CD4-positive, alpha-beta T cell treated with Interleukin-6 for 4 hours (primary cell): ENCODE results near the gene D2HGDH.
"Not testable (repeated sequence)": the region's sequence is repeated elsewhere in the genome, so short reads cannot be mapped to it uniquely, and the experiment has no call there.

Experiments
- DNase-seq: peaks from one replicate; pipeline ENCODE4 v3.0.0-alpha.2; 2020; ENCODE audit warnings: mixed read lengths

The D2HGDH gene

DNA sequence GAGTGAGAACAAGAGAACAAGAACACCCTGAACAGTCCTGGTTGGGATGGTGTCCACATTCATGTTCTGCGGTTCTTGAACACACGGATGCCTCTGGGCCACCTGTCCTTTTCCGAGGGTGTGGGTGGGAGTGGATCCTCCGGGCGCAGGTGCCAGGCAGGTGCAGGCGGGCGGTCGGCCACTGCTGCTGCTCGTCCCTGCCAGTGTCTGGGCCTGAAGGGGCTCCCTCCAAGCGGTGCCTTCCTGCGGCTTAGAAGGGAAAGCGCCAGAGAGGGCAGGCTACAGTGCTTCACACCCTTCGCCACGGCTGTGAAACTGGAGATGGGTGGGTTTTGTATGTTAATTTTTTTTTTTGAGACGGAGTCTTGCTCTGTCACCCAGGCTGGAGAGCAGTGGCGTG, 8.0 kb upstream of the D2HGDH start:
- no peak for DNase-seq

DNA sequence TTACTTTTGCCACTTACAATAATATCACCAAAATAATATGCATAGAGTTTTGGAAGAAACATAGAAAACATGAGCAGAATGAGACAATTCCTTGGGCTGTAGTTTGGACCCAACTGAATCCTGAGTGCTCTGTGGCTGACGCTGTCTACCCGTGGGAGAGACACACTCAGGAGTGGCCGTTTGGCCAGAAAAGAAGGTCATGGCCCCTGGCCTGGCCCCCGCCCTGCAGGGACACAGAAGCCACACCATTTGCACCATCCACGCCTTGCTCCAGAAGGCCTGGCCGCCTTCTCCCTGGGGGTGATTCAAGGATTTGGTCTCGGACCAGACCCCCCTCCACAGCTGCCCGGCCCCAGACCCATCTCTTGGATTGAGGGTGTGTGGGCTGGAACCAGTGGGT, 6.4 kb upstream of the D2HGDH start:
- DNase-seq, result no peak

DNA sequence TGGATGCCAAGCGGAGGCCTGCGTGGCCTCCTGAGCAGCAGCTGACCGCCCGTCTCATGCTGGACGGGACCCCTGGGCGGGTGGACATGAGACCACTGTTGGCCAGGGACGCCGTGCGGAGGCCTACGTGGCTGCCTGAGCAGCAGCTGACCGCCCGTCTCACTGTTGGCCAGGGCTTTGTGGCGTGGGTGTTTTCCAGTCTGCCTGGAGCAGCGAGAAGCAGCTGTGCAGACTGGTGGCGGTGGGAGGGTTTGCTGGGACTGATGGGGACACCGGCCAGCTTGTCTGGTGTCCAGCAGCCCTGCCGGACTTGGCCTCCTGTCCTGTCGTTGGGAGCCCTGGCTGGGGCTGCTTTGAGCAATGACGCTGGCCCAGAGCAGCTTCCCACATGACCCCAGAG, 5.8 kb upstream of the D2HGDH start:
- no peak for DNase-seq

DNA sequence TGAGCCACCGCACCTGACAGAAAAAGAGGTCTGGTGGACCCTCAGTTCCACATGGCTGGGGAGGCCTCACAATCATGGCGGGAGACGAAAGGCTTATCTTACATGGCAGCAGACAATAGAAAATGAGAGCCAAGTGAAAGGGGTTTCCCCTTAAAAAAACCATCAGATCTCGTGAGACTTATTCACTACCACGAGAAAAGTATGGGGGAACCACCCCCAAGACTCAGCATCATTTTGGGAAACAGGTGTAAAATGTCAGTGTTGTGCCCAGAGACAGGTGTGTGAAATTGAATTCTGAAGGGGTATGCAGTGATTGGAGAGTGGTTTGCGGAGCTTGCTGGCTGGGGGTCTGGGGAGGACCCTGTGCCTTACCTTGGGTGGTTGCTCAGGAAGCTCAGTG, 4.6 kb upstream of the D2HGDH start:
- DNase-seq, result no peak

DNA sequence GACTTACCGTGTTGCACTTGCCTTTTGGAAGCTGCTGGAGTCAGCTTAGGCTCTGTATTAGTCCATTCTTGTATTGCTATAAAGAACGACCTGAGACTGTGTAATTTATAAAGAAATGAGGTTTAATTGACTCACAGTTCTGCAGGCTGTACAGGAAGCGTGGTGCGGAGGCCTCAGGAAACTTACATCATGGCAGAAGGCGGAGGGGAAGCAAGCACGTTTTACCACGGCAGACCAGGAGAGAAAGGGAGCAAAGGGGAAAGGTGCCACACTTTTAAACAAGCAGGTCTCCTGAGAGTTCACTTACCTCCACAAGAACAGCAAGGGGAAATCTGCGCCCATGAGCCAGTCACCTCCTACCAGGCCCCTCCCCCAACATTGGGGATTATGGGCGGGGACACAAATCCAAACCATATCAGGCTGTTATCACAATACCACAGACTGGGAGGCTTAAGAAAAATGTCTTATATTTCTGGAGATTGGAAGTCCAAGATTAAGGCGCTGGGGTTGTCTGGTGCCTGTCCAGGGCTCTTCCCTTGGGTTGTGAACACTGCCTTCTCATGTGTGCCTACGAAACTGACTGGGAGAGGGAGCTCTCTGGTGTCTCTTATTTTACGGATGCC, 3.6 kb upstream of the D2HGDH start:
- peak; percentile 8 for DNase-seq

DNA sequence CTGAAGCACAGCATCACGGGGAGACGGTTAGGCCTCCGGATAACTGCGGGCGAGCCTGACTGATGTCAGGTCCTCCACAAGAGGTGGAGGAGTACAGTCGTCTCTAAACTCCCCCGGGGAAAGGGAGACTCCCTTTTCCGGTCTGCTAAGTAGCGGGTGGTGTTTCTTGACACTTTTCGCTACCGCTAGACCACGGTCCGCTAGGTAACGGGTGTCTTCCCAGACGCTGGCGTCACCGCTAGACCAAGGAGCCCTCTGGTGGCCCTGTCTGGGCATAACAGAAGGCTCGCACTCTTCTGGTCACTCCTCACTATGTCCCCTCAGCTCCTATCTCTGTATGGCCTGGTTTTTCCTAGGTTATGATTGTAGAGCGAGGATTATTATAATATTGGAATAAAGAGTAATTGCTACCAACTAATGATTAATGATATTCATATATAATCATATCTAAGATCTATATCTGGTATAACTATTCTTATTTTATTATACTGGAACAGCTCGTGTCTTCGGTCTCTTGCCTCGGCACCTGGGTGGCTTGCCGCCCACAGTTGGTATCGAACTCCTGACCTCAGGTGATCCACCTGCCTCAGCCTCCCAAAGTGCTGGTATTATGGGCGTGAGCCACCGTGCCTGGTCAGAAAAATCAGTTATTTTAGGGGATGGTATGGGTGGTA, 1.8 kb upstream of the D2HGDH start:
- DNase-seq, result peak; percentile 45

DNA sequence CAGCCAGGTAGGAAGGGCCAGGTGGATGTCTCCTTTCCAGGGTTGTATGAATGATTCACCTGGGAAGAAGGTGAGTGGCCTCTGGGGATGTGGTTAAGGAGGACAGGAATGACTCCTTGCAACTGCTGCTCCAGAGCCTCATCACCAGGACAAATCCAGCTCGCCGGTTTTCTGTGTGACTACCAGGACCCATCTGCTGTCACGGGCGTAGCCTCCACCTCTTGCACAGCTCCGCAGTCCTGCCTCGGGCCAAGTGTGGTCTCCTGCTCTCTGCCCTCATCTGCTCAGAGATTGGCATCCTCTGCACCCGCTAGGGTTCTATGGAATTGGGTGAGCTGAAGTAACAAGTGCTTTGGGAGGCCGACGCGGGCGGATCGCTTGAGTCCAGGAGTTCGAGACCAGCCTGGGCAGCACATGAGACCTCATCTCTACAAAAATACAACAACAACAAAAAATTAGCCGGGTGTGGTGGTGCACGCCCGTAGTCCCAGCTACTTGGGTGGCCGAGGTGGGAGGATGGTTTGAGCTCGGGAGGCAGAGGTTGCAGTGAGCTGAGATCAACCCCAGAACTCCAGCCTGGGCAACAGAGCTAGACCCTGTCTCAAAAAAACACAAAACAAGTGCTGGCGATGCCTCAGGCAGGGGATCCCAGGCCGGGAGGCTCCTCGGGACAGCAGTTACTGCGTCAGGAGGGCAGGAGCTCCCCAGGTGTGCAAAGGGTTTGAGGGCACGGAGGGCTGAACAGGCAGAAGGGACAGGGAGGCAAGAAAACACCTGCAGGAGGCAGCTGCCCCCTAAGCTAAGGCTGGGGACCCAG, 831 bp upstream of the D2HGDH start:
- DNase-seq, result no peak

DNA sequence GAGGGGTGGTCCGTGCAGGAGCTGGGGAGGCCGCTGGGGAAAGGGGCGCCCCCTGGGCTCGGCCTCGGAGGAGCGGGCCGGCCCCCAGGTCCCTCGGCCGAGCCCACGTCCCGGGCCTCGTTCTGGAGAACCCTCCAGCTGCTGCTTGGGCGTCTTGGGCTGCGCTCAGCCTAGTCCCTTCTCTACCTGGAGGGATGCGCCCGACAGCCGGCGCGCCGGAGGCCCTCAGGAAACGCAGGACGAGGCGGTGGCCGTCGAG, 293 bp upstream of the D2HGDH start:
- no peak for DNase-seq

DNA sequence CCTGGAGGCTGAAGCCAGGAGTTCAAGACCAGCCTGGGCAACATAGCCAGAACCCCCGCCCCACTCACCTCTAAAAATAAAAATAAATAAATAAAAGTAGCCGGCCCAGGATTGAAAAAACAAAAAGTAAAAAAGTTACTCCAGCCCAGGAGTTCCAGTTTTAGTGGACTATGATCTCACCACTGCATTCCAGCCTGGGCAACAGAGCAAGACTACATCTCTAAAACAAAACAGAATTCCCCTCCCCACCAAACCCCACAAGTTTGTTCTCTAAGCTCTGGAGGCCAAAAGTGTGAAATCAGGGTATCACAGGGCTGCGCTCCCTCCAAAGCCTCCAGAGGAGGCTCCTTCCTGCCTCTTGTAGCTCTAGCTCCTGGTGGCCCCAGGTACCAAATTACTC, 1.7 kb downstream of the D2HGDH start:
- no peak for DNase-seq

DNA sequence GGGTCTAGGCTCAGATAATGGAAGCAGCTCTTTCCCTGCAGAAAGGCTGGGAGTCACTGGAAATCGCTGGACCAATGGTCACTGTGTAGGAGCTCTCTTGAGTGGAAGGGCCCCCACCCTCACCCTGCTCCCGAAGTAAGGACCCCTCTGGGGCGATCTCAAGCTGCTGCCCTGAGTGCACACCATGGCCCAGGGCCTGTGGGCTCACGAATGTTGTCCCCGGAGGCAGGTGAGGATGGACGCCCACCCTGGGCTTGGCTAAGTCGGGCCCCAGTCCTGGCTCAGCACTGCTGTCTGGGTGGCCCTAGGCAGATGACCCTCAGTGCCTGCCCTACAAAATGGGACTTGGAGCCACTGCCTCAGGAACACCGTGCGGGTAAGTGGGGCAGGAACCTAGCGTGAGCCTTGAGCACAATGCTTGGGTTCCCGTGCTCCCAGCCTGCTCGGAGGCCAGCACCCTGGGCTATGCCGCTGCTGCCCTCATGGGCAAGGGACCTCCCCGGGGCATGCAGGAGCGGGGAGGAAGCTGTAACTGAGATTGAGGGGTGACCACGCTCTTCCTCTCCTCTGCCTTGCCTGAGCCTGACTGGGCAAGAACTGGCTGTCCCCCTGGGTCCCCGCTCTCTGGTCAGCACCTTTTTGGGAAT, 3.7 kb downstream of the D2HGDH start:
- DNase-seq, result no peak

DNA sequence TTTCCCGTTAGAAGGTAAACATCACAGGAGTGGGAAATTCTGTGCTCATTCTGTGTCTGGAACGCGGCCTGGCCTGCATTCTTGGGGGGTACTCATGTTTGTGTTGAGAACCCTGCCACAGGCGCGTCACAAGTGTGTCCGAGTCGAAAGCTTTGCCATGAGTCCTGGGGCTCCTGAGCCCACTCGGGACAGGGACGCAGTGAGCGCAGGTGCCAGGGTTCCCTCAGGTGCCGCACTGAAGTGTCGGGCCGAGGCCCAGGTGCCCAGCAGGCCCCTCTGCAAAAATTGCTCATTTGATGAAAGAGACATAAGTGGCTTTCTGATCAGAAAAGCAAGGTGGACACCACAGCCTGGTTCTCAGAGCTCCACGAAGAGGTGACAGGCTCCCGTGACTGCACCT, 4.7 kb downstream of the D2HGDH start:
- no peak for DNase-seq

DNA sequence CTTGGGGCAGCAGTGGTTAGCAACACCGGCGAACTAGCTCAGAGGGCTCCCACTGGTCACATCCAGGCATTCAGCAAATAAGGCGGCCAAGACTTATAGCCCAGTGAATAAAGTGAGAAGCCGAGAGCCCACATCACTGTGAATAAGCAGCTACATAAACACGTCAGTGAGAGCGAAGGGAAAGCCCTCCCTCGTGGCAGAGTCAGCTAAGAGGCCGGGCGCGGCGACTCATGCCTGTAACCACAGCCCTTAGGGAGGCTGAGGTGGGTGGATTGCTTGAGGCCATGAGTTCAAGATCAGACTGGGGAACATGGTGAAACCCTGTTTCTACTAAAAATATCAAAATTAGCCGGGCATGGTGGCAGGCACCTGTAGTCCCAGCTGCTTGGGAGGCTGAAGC, 5.2 kb downstream of the D2HGDH start:
- peak; percentile 60 for DNase-seq

DNA sequence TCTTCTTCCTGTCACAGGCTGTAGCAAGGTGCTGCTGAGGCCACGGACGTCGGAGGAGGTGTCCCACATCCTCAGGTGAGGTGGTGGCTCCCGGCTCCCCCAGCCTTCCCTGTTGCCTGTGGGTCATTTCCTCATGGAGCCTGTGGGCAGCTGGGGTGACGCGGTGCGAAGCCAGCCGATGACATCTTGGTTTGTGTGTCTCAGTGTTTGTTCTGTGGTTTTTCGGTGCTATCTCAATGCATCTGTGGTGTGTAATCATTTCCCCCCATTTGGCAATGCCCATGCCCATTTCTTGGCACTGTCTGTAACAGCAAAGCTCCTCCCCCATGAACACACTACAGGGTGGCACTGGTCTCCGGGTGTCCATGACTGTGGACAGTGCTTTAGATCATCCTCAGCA, 6.6 kb downstream of the D2HGDH start:
- peak; percentile 48 for DNase-seq

DNA sequence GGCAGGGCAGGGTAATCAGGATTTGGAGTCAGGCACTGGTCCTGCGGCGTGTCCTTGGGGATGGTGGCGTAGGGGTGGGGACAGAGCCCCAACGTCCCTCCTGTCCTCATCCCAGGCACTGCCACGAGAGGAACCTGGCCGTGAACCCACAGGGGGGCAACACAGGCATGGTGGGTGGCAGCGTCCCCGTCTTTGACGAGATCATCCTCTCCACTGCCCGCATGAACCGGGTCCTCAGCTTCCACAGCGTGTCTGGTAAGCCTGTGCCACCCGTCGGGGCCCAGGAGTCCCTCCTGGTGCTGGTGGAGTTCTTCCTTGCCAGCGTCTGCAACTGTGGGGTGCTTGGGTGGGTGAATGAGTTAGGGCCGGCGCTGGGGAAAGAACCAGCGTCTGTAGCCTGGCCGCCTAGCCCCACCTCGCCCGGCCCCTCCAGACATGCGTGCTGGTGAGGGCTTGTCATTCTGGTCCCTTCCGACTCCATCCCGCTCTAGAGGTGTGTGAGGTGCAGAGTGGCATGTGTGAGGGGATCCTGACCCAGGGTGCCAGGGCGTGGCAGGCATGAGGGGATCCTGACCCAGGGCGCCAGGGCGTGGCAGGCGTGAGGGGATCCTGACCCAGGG, 8.0 kb downstream of the D2HGDH start:
- DNase-seq, result no peak

DNA sequence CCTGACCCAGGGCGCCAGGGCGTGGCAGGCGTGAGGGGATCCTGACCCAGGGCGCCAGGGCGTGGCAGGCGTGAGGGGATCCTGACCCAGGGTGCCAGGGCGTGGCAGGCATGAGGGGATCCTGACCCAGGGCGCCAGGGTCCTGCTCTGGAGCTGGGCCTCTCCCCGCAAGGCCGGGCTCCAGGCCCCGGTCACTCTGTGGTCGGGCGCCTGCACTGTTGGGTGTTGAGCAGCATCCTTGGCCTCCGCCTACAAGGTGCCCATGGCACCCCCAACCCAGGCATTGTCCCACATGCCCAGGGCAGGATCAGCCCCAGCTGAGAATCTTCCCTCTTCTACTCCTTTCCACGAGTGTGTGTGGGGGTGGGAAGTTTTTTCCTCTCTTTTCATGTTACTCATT, 8.6 kb downstream of the D2HGDH start:
- not testable (repeated sequence) for DNase-seq

DNA sequence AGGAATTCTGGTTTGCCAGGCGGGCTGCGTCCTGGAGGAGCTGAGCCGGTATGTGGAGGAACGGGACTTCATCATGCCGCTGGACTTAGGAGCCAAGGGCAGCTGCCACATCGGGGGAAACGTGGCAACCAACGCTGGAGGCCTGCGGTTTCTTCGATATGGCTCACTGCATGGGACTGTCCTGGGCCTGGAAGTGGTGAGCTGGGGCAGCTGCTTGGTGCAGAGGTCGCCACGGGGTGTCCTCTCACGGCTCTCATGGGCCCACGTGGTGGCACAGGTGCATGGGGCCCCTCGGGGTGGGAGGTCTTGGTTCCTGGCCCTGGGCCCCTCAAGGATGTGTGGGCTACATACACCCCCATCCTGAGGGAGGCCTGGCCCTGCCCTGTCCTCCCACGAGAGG, 9.2 kb downstream of the D2HGDH start:
- no peak for DNase-seq

DNA sequence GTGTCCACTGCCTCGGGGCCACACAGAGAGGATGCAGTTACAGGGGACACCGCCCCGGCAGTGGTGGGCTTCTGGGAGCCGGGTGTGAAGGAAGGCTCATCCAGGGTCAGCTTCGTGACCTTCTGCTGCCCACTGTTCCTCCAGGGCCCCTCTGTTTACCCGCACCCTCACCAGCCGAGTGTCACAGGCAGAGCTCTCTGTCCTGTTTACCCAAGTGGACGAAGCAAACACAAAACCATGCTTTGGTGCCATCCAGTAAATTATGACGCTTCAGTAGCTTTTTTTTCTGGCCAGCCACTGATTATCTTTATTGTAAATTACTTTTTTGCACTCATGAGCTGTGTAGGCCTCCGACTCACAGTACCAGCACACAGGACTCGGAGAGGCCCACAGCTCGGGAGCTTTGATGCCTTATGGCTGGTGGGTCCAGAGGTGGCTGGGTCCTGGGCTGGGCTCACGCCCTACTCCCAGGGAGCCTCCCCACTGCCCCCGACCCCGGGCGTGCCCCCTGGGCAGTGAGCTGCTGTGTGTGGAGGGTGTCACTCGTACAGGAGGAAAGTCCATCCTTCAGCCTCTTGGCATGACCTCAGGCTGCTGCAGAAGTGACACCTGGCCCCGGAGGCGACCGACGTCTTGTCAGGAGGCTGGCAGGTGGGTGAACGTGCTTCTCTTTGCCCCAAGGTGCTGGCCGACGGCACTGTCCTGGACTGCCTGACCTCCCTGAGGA, 9.8 kb downstream of the D2HGDH start:
- DNase-seq, result no peak

DNA sequence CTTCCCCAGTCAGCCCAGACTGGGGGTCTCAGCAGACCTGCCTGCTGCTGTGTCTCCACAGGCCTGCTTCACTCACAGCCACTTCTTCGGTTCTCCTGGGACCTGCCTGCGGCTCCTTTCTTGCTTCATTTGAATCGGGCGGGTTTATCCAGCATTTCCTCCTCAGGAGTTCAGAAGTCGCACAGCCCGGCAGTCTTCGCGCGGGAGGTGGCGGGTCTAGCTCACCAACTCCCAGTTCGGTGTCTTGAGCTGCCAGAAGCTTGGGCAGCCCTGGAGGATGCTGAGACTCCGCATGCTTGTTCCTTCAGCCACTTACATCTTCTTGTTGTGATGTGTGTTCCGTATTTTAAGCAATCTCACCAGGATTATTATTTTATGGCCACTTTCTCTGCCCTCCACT, 10.8 kb downstream of the D2HGDH start:
- no peak for DNase-seq

DNA sequence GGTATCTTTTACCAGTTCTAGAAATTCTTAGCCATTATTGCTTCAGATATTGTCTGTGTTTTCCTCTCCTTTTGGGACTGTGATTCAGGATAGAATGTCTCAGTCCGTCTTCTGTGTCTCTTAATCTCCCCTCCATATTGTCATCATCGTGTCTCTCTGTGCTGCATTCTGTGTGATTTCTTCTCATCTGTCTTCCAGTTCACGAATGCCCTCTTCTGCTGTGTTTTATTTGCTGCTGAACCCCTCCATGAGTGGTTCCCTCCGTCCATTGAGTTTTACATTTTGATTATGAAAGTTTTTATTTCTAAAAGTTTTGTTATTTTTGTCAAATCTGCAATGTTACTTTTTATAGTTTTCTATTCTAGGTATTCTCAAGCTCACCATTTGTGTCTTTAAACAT, 11.7 kb downstream of the D2HGDH start:
- no peak for DNase-seq

DNA sequence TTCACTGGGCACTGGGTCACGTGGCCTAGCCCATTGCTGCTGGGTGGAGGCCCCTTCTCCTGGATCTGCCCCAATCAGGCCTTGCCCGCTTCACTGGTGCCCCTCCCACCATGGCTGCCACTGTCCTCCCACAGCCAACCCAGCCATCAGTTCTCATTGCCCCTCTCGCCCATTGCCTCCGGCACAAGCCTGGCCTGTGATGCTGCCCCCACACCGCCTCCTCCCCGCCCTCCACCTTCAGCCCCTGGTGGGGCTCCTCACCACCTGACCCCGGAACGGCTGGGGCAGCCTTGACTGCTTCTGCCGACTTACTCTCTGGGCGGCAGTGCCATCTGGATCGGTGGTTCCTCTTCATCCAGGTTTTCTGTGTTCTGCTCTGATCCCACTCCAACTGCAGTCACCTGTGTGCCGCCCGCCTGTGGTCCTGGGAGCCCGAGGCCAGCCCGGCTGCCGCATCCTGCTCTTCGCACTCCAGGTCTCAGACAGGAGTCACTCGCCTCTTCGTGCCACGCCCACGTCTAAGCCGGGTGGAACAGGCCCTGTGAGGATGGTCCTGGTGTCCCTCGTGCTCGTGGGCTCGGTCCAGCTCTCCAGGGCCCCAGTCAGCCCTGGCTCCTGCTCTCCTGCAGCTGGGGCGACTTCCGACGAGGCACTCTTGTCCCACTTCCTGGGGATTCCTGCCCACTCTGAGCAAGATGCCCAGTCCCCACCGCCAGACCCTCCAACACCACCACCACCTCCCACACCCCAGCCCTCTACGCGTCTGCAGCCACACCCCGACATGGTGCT, 14.2 kb downstream of the D2HGDH start:
- DNase-seq, result no peak

DNA sequence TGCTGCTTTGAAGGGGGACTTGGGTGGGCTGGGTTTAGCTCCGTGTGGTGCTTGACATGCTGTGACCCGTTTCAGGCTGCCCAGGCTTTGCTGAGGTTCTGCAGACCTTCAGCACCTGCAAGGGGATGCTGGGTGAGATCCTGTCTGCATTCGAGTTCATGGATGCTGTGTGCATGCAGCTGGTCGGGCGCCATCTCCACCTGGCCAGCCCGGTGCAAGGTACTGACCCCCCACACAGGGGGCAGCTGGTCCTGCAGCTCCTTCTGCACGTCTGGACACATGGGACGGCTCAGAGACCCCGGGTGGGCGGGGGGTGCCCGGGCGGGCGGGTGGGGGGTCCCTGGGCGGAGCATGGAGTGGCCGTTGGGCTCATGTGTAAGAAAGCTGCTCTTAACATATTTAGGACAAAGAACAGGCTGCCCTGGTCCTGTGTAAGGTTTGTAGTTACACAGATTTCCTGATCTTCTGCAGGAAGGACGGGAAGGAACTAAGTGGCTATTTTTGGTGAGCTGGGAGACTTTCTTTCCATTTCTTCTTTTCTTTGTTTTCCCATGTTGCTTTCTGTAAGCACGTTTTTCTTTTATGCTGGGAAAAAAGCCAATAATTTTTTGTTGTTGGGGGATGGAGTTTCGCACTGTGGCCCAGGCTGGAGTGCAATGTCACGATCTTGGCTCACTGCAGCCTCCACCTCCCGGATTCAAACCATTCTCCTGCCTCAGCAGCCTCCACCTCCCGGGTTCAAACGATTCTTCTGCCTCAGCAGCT, 15.8 kb downstream of the D2HGDH start:
- DNase-seq, result no peak
